ENCODE measurements around the gene MMP20.

GRCh38 chr11:102623128-102623527 is 2.0 kb downstream of the MMP20 start:
- TF ChIP-seq CTCF (IDR thresholded peaks at IDR 0.05) (no peak), SIN3A (IDR thresholded peaks at IDR 0.05; ENCODE audit: borderline replicate concordance, insufficient read depth, low read depth, low read length) (no peak)
